Panc1 (cell line): ENCODE measurements around the gene LONRF2.

Source experiments
- CTCF ChIP-seq: fragments of 450-650 bp; IDR thresholded peaks from 2 replicates; pipeline ENCODE4 v1.5.1; 2017; ENCODE audit warnings: mild to moderate bottlenecking
- POLR2AphosphoS5 ChIP-seq: IDR thresholded peaks from 2 replicates; pipeline ENCODE4 v1.6.1; 2012; ENCODE audit warnings: mild to moderate bottlenecking, low read depth, low read length, moderate library complexity

- no peak for TF ChIP-seq CTCF
- no peak for TF ChIP-seq POLR2AphosphoS5
Observed at GRCh38 chr2:100234141-100234540, 88.2 kb downstream of the LONRF2 start.
